ENCODE results near the gene NOTCH4.
"Not testable (repeated sequence)": the region's sequence is repeated elsewhere in the genome, so short reads cannot be mapped to it uniquely, and the experiment has no call there.

Gene NOTCH4

DNA sequence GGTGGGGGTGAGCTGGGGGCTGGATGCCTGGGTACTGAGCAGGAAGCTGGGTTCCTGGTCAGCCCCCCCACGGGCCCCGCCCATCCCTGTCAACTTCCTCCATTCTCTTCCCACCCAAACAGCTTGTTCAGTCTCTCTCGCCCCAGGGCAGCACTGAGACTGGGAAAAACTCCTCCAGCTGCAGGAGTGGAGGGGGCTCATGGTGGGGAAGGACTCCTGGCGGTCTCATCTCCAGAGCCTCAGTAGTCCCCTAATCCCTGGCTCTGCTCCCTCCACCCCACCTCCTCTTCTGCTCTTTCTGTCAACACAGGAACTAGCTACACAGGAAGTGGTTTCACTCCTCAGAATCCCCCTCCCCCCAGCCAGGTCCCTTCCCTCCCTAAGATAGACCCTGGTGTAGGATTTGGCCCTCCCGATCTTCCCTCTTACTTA lies 31.2 kb downstream of the NOTCH4 start, which contains the start of gene GPSM3:
Gene GPSM3, minus strand, starts transcription at position 36 of the 432 bp plus-strand sequence. CDS start 130 bp downstream, outside the sequence.
- peak in 2 of 4 experiments; percentile 46 to 55 for DNase-seq

DNA sequence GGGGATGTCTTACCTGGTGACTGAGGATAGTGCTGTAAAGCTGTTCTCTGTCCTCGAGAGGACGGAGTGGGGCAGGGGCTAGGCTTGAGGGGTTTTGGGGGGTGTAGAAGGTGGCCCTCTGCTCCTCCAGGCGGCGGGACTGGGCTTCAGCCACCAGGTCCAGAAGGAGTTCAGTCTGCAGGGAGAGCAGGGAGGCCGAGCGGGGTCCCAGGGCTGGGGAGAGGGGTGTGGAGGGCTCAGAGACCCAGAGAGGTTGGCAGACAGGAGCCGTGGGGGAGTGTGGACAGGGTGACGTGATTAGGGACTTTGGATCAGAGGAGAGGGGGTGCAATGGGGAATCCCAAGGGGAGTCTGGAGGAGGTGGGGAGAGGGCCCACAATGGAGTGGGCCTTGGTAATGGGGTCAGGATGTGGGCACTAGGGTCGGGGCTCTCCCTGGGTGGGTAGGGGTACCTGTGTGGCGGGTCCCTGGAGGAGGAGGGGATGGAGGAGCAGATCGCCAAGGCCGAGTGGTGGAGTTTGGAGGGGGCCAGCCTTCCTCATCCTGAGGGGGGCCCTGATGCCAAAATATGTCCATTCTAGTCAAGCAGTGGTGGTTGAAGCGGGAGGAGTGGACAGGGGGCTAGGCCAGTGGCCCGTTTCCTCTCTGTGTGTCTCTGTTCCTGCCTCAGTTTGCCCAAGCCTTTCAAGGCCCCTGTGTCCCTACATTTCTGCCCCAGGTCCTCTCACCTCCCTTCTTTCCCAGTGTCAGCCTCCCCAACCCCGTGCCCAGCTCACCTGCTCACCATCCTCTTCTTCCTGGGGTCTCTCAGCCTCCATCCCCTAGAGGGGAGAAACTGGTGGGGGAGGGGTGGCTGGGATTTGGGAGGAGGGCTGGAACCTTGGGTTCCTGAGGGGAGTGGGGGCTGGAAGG lies 31.9 kb downstream of the NOTCH4 start:
- no peak for DNase-seq

DNA sequence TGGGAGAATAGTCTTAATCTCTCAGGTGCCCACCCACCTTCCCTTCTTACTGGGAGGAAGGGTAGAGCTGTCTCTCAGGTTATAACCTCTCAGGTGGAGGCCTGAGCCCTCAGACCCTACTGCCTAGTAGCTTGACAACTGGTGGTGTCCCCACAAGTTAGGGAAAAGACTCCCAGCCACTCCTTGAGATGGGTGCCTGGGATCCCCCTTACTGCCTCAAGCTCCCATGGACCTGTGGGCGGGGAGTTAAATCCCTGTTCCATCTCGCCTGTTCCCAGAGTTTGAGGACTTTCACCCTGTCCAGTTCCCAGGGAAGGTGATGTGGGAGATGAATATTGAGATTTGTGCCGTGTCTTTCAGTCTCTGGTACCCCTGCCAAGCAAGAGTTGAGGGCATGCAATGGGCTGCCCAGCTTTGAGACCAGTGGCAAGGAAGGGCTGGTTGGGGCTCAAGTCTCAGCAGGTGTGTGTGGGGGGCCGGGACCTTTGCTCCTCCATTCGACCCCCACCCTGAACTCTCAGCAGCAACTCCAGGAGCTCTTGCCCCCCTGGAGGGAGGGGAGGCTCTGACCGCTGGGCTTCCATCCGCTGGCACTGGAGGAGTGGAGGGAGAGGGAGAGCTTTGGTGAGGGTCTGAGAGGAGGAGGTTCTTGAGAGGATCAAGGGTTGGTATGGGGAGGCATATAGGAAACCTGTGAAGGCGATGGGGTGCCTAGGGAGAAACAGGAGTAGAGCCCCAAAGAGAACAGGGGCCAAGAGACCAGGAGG lies 32.8 kb downstream of the NOTCH4 start:
- DNase-seq: no peak

DNA sequence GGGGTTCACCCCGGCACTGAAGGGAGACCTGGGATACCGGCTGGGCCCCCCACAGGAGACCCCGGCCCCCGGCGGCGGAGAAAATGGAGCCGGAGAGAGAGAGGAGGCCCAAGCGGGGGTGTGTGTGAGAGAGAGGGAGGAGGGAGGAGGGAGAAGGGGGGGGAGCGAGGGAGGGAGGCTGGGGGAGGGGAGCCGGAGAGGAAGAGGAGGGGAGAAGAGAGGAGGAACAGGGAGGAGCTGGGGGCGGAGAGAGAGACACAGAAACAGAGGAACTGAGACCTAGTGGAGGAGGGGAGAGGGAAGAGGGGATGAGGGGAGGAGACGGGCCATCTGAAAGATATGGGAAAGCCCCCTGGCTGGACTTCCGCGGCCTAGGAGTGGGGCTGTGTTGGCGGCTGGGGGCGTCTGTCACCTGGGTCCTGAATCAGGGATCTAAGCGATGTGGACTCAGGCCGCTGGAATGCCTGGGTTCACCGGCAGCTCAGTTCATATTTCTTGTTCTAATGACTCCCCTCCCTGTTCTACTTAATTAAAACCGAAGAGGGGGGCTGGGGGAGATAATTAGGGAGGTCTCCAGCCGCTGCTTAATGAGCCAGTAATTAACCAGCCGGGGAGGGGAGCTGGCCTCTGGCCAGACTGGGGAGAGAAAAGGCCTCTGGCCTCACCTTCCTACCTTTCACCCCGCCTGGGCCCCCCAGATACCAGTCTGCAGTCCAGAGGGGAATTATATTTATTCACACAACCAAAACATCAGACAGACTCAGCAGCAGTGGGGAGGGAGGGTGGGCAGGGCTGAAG lies 33.6 kb downstream of the NOTCH4 start, which contains the start of gene PBX2:
Gene PBX2, minus strand, starts transcription at position 149 of the 798 bp plus-strand sequence. CDS start 287 bp downstream, outside the sequence.
- peak in 3 of 4 experiments; percentile 22 to 78 (median 68) for DNase-seq

DNA sequence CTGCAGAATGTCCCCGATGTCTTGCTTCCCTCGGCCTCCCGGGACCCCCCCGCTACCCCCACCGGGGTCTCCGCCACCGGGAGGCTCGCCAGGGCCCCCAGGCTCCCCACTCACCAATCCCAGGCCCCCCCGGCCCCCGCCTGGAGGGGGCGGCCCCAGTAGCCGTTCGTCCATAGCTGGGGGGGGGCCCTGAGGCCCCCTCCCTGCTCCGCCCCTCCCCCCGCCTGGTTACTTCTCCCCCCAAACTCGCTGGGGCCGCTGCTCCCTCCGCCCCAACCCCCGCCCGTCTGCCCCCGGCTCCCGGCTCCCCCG lies 34.2 kb downstream of the NOTCH4 start:
- DNase-seq: no peak

DNA sequence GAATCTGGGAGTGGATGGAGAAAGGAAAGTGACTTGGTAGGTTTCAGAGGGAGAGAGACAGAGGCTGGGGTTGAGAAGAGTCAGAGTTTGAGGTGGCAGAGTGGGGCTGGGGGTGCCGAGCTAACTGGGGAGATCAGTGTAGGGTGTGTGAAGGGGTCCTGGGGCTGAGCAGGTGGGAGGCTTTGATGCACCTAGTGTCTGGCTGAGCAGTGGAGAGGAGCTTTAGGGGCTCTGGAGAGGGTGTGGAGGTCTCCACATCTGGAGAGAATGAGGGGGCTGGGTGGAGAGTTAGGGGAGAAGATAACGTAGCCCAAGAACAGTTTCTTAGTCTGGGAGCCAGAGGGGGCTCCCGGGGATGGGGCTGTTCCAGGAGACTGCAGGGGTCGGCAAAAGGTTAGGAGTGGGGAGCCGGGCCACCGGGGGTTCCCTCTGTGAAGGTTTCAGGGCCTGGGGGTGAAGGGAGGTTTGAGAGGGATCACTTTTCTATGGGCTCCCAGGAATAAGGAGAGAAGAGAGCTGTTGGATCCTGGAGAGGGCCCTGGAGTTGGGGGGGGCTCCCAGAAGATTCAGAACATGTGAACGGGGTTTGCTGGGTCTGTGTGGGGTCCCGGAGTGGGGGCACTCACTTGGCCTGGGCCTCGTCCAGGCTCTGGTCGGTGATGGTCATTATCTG lies 34.7 kb downstream of the NOTCH4 start:
- DNase-seq: no peak

DNA sequence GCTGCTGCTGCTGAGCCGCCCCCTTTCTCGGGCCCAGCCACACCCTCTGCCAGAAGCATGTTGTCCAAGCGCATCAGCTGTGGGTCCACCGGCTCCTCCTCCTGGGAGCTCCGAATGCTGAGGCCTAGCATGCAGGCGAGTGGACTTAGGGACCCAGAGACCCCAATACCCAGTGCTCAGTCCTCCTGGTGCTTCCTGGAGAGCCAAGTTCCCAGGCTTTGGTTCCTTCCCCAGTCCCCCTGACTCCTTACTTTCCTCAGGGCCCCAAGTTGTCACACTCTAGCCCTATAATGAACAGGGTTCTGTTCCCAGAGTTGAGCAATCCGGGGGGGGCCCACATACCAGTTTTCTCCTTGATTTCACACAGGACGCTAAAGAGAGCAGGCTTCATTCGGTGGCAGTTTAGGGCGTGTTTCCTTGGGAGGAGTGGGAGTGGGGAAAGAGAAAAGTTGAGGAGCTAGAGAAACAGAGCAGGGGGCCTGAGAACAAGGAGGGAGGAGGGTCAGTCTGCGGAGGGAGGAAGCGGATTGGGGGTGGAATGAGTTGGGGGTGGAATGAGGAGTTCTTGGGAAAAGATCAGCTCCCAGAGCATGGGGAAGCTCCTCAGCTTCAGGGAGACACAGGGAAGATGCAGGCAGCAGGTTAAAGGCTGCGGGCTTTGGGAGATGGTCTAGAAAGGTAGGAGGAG lies 35.3 kb downstream of the NOTCH4 start:
- no peak for DNase-seq

DNA sequence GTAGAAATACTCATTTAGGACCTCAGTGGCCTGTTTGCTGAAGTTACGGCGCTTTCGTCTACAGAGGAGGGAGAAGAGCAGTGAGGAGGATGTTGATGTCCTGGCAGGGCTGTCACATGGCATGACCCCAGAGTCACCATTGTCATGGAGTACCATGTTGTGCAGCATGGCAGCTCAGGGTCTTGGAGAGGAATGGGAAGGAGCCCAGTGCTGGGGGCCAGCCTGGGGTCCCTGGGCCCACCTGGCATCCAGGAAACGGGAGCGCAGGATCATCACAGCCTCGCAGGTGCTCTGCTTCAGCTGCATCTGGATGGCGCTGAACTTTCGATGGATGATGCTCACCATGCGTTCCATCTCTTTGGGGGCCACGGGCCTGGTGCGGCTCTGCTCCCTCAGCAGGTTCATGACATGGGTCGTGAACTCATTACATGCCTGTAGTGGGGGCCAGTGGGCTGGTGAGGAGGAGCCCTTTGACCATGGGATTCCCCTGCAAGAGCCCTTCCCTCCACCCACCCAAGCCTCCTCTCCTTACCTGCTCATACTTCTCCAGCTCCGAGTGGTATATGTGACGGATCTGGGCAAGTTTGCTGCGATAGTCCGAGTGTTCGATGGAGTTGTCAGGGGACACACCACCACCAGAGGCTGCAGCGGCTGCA lies 36.0 kb downstream of the NOTCH4 start:
- DNase-seq: not testable (repeated sequence)

DNA sequence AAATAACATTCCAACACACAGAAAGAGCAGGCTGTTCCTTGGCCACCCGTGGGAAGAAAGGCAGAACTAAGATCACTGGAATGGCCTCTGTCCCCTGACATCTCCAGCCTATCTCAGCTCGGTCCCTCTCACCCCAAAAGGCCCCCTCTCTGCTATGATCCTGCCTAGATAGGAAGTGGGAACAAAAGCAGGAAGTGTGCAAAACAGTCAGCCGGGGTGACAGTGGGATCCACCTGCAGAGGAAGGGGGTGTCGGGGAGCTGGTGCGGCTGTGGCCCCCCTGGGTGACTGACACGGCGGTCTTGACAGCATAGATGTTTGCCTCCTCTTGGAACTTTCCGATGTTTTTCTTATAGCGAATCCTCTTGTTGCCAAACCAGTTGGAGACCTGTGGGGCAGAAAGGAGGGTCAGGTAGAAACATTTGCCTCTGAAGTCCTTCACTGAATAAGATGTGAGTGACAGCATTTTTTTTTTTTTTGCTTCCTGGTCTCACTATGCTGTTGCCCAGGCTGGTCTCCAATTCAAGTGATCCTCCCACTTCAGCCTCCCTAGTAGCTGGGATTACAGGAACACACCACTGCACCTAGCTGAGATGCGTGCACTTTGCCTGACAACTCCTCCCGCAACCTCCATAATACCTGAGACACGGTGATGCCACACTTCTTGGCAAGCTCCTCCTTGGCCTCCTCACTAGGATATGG lies 36.7 kb downstream of the NOTCH4 start:
- no peak for DNase-seq

DNA sequence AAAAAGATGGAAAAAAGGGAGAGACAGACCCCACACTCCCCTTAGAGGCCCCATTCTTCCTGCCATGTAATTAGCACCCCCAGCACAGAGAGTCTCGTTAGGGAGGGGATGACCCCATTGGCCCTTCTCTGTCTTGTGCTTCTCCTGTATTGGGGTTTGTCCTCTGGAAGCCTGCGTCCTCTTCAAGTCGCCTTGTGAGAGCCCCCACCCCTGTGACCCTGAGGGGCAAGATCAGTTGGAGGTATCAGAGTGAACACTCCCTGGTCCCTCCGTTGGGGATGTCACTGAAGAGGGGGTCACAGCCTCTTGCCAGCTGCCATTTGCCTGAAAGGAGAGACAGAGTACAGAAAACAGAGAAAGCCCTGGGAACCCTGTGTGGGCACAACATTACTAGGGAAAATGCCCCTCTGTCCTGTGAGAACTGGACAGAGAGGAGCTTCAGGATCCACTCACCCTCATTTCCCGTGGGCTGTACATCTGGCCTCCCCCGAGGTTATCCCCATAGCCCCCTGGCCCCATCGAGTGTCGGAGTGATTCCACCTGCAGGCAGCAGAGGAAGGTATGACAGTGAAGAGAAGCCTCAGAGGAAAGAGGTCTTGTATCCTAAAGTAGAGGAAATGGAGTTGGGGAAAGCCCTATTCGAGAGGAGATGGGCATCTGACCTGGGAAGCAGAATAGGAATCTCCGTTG lies 37.6 kb downstream of the NOTCH4 start:
- DNase-seq: not testable (repeated sequence)

DNA sequence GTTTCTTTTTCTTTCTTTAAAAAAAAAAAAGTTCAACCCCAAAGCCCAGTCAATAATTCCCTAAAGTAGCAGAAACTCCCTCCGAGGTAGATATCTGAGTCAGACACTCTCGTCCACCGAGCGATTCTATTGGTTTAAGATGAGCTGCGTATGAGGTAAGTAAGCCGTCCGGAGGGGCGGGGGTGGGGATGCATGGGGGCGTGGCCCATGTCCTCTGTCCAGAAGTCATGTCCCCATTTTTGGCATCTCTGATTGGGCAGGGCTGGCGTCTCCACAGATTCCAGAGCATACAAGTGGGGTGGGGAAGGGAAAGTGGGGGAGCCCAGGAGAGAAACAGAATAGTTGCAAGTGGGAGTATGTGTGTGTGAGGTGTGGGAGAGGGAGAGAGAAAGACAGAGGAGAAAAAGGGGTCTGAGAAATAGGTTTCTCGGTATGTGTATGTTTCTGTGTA lies 38.2 kb downstream of the NOTCH4 start:
- not testable (repeated sequence) for DNase-seq

DNA sequence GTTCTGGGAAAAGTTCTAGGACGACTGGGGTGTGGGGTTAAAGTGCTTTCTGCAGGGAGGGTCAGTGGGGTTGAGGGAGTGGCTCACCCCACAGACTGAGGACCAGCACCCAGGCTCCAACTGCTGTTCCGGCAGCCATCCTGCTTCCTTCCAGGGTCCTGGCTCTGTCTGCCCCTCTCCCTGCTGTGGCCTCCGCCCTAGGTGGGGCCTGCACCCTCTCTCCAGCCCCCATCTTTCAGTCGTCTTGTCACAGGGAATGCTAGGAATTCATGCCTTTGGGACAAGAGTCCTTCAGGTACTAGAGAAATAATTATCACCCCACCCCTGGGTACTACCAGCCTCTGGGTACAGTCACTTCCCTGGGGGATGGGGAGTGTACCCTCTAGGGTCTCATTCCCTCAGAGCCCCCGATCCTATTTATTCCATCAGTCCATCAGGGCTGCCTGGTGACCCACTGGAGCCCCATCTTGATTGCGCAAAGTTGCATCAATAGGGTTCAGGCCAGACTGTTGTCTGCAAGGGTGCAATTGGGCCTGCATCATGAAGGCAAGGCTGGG lies 39.7 kb downstream of the NOTCH4 start, which contains the start of gene AGER:
Gene AGER, minus strand, starts transcription at position 170 of the 557 bp plus-strand sequence. Its CDS starts 31 bp downstream, at position 139.
- no peak for DNase-seq

DNA sequence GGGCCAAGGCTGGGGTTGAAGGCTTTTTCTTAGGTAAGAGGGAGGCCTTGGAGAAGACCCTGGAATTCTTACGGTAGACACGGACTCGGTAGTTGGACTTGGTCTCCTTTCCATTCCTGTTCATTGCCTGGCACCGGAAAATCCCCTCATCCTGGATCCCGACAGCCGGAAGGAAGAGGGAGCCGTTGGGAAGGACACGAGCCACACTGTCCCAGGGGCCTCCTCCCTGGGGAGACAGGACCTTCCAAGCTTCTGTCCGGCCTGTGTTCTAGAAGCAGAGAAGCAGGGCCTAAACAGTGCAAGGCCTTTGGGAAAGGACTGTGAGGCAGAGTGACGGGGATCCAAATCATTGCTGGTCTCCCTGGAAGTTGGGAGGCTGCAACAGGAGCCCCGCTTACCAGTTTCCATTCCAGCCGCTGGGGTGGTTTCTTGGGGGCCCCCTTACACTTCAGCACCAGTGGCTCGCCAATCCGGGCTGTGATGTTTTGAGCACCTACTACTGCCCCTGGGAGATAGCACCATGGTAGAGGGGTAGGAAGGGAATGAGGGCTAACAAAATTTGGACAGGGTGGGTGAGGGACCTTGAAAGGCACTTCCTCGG lies 40.3 kb downstream of the NOTCH4 start:
- DNase-seq: no peak

DNA sequence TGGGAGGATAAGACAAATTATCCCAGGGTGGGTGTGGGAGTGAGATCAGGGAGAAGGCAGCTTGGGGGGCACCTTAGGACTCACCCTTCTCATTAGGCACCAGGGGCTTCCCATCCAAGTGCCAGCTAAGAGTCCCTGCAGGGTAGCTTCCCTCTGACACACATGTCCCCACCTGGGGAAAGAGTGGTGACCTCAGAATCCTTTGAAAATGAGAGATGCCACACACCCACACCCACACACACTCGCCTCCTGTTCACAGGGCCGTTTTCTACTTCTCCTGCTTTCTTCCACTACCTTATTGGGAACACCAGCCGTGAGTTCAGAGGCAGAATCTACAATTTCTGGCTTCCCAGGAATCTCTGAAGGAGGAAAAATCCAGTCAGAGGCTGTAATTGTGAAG lies 40.8 kb downstream of the NOTCH4 start:
- no peak for DNase-seq

DNA sequence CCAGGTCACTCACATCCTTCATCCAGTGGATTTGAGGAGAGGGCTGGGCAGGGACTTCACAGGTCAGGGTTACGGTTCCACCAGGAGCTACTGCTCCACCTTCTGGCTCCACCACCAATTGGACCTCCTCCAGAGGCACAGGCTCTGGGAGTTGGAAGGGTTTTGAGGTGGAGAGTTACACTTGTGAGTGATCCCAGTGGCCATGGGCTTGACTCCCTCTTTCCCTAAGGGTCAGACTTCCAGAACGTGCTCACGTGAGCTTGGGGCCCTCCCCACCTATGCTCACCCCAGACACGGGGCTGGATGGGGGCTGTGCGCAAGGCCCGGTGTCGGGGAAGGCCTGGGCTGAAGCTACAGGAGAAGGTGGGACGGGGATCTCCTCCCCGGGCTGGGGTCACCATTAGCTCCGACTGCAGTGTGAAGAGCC lies 41.3 kb downstream of the NOTCH4 start:
- DNase-seq: no peak

DNA sequence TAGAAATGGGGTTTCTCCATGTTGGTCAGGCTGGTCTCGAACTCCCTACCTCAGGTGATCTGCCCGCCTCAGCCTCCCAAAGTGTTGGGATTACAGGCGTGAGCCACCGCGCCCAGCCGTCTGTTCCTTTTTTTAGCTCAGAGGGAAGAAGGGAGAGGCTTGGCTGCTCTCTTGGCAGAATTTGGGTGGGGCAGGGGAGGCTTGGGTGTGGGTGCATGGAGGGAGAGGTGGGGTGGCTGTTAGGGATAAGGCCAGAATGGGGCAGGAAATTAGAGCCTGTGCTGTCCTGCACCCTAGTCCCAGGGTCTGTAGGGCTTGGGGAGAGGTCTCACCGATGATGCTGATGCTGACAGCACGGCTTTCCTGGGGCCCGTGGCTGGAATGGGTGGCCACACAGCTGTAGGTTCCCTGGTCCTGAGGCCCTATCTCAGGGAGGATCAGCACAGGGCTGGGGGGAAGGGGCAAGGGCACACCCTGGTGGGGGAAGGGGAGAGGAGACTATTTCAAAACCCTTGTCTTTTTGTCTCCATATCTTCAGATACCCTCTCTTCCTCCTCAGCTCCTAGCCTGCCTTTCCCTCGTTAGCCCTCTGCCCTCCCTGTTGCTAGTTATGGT lies 41.8 kb downstream of the NOTCH4 start:
- DNase-seq: no peak

DNA sequence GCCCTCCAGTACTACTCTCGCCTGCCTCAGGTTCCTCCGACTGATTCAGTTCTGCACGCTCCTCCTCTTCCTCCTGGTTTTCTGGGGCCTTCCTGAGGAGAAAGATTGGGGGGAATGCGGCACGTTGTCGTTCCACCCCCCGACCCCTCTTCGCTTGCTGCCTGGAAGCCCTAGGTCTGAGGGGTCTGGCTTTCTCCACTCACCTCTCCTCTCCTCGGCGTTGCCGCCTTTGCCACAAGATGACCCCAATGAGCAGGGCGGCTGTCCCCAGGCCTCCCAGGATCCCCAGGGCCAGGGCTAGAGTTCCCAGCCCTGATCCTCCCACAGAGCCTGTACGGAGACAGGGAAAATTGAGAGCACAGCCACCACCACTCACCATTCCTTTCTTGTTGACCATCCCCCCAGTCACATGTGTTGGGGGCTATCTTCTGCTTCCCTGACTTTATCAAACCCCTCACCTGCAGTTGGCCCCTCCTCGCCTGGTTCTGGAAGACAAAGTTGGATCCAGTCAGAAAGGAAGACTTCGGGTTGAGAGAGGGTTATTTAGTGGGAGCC lies 42.6 kb downstream of the NOTCH4 start:
- no peak for DNase-seq
